ENCODE results near the gene PKMYT1.
A peak's percentile ranks its signal among the peaks of the same experiment; 100 is the strongest.

The PKMYT1 gene

GRCh38 chr16:3010510-3010909, 30.3 kb upstream of the PKMYT1 start:
- TF ChIP-seq CTCF (conservative IDR thresholded peaks at IDR 0.05; ENCODE audit: low read depth, low read length): no peak
- no peak for DNase-seq (ENCODE audit: low read depth)
- H3K4me3 ChIP-seq (ENCODE audit: low read length): no peak overlapping the region

- TF ChIP-seq CTCF (conservative IDR thresholded peaks at IDR 0.05; ENCODE audit: low read depth, low read length): no peak
- no peak for DNase-seq (ENCODE audit: low read depth)
- H3K4me3 ChIP-seq (ENCODE audit: low read length): no peak overlapping the region
Observed at GRCh38 chr16:3009568-3010390, 29.5 kb upstream of the PKMYT1 start.

- no peak for DNase-seq (ENCODE audit: low read depth)
- no peak for TF ChIP-seq CTCF (conservative IDR thresholded peaks at IDR 0.05; ENCODE audit: low read depth, low read length)
Observed at GRCh38 chr16:3008690-3009037, 28.4 kb upstream of the PKMYT1 start.

DNA sequence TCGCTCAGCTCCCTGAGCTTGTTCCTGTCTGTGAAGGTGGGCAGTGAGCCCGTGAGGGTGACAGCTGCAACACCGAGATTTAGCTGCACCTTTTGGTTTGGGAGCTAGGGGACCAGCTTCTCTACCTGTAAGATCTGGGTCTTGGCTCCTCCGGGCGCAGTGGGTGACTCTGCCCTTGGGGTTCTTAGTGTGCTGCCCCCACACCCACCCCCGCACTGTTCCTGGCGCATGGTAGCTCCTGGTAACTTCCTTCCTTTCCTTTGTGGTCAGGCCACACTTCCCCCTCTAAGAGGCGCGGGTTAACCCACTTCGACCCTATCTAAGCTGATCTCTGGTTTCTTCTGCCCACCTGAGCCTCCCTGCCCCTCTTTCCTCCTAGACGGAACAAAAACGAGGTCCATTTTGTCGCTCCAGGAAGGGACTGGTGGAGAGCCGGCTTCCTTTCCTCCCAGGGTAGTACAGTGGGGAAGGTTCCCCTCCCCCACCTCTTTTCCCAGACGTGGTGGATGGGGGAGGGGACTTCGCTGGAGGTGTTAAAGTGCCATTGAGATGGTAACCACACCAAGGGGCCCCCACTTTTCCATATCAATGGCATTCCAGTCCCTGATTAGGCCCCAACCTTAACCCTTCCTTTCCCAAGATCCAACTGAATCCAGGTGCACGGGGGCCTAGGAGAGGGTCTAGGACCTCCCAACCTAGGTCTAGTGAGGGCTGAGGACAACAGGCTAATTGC, 27.9 kb upstream of the PKMYT1 start:
- H3K4me3 ChIP-seq (ENCODE audit: low read length): no peak overlapping the region
- no peak for DNase-seq (ENCODE audit: low read depth)
- TF ChIP-seq CTCF (conservative IDR thresholded peaks at IDR 0.05; ENCODE audit: low read depth, low read length): no peak

More at GRCh38 chr16:3008690-3009037, 28.4 kb upstream of the PKMYT1 start:
- no peak overlapping the region for H3K4me3 ChIP-seq (ENCODE audit: low read length)

GRCh38 chr16:3007059-3007956, 27.1 kb upstream of the PKMYT1 start:
- TF ChIP-seq CTCF (conservative IDR thresholded peaks at IDR 0.05; ENCODE audit: low read depth, low read length): no peak
- no peak overlapping the region for H3K4me3 ChIP-seq (ENCODE audit: low read length)
- no peak for DNase-seq (ENCODE audit: low read depth)

GRCh38 chr16:3004781-3005284, 24.6 kb upstream of the PKMYT1 start:
- no peak for DNase-seq (ENCODE audit: low read depth)
- H3K4me3 ChIP-seq (ENCODE audit: low read length): peak overlapping the region; percentile 57
- no peak for TF ChIP-seq CTCF (conservative IDR thresholded peaks at IDR 0.05; ENCODE audit: low read depth, low read length)

Measured in retinal pigment epithelial cell (primary cell).